HepG2 (cell line): ENCODE data around the gene ITPK1. TPM values are rescaled to one million over a fixed set of nuclear protein-coding genes. Genes with fewer than 3 reads are reported as not detected.

Experiments used
- ARID3A ChIP-seq: IDR thresholded peaks from 2 replicates; pipeline ENCODE4 v1.6.1; 2012; ENCODE audit warnings: low read depth, low read length, improper control_type of control experiment
- DR1 ChIP-seq: sonication (generic); formaldehyde crosslinking; IDR thresholded peaks from 2 replicates; pipeline ENCODE4 v1.8.0; 2021; ENCODE audit warnings: mild to moderate bottlenecking, missing genetic modification reagents, inconsistent platforms
- GZF1 ChIP-seq: sonication (generic); formaldehyde crosslinking; IDR thresholded peaks from 2 replicates; pipeline ENCODE4 v1.5.1; 2020; ENCODE audit warnings: mild to moderate bottlenecking, missing genetic modification reagents
- NCOA1 ChIP-seq: sonication (generic); formaldehyde crosslinking; IDR thresholded peaks from 2 replicates; pipeline ENCODE4 v1.9.0; 2021; ENCODE audit warnings: missing genetic modification reagents
- PPARG ChIP-seq: conservative IDR thresholded peaks from 2 replicates; pipeline ENCODE4 v1.6.1; 2016; ENCODE audit warnings: missing biosample characterization, missing genetic modification reagents
- RFXAP ChIP-seq: sonication (generic); formaldehyde crosslinking; IDR thresholded peaks from 2 replicates; pipeline ENCODE4 v1.4.0; 2020; ENCODE audit warnings: missing genetic modification reagents, borderline replicate concordance
- SNRNP70 ChIP-seq: fragments of 200-400 bp; formaldehyde crosslinking; IDR thresholded peaks from 2 replicates; pipeline ENCODE4 v1.6.1; 2017; ENCODE audit warnings: mild to moderate bottlenecking, low read depth, low read length, moderate library complexity
- TFE3 ChIP-seq: IDR thresholded peaks from 2 replicates; pipeline ENCODE4 v1.6.1; 2016
- ZBTB10 ChIP-seq: sonication (generic); formaldehyde crosslinking; IDR thresholded peaks from 2 replicates; pipeline ENCODE4 v1.4.0; 2020; ENCODE audit warnings: missing genetic modification reagents, borderline replicate concordance
- ZC3H4 ChIP-seq: sonication (generic); formaldehyde crosslinking; IDR thresholded peaks from 2 replicates; pipeline ENCODE4 v1.4.0; 2020; ENCODE audit warnings: missing genetic modification reagents, borderline replicate concordance
- ZNF12 ChIP-seq: sonication (generic); formaldehyde crosslinking; IDR thresholded peaks from 2 replicates; pipeline ENCODE4 v1.5.0; 2020; ENCODE audit warnings: missing genetic modification reagents
- ZNF138 ChIP-seq: sonication (generic); formaldehyde crosslinking; IDR thresholded peaks from 2 replicates; pipeline ENCODE4 v1.5.0; 2020; ENCODE audit warnings: mild to moderate bottlenecking, low read depth, missing genetic modification reagents
- ZNF160 ChIP-seq: sonication (generic); formaldehyde crosslinking; IDR thresholded peaks from 2 replicates; pipeline ENCODE4 v1.8.0; 2022; ENCODE audit warnings: mild to moderate bottlenecking, inconsistent platforms, missing genetic modification reagents
- ZNF256 ChIP-seq: sonication (generic); formaldehyde crosslinking; conservative IDR thresholded peaks from 2 replicates; pipeline ENCODE4 v1.4.0; 2020; ENCODE audit warnings: missing genetic modification reagents
- ZNF317 ChIP-seq: sonication (generic); formaldehyde crosslinking; IDR thresholded peaks from 2 replicates; pipeline ENCODE4 v1.5.0; 2020; ENCODE audit warnings: mild to moderate bottlenecking, missing genetic modification reagents
- ZNF678 ChIP-seq: sonication (generic); formaldehyde crosslinking; IDR thresholded peaks from 2 replicates; pipeline ENCODE4 v1.4.0; 2020; ENCODE audit warnings: mild to moderate bottlenecking, missing genetic modification reagents
- ZNF883 ChIP-seq: sonication (generic); formaldehyde crosslinking; IDR thresholded peaks from 2 replicates; pipeline ENCODE4 v1.5.1; 2020; ENCODE audit warnings: mild to moderate bottlenecking, missing genetic modification reagents; ENCODE audit errors: not compliant biosample characterization
- ZSCAN12 ChIP-seq: sonication (generic); formaldehyde crosslinking; IDR thresholded peaks from 2 replicates; pipeline ENCODE4 v1.9.0; 2021; ENCODE audit warnings: mild to moderate bottlenecking, missing genetic modification reagents
- ZSCAN29 ChIP-seq: sonication (generic); formaldehyde crosslinking; conservative IDR thresholded peaks from 2 replicates; pipeline ENCODE4 v1.4.0; 2020; ENCODE audit warnings: mild to moderate bottlenecking, missing genetic modification reagents
- polyA plus RNA-seq, 8 experiments: library from polyadenylated mRNA; depleted of rRNA in 3 of 8; stranded (reverse) in 7 of 8; unstranded in 1 of 8; fragments of >200 nt; fragmentation: Illumina TruSeq in 4 of 8; extraction: Trizol in 4 of 8; gene quantifications; 2 replicates each; pipeline versions ENCODE4 v1.2.1 to v1.2.3, GENCODE V29; 2011 to 2016; ENCODE audit warnings: low read depth in 4 of 8, missing spikeins in 1 of 8, mixed read lengths in 1 of 8; ENCODE audit not compliant: insufficient read depth in 1 of 8
- total RNA-seq, 5 experiments: library from RNA; depleted of rRNA; stranded (reverse); fragments of >200 nt; fragmentation: Illumina TruSeq; extraction: Trizol; gene quantifications; 2 replicates each; pipeline ENCODE4 v1.2.3, GENCODE V29; 2016; ENCODE audit warnings: low read depth in 1 of 5
- TF ChIP-seq, protein P1 (sequence below): sonication (generic); formaldehyde crosslinking; IDR thresholded peaks from 2 replicates; pipeline ENCODE4 v1.4.0; 2020; ENCODE audit warnings: missing genetic modification reagents
- TF ChIP-seq, protein P2 (sequence below): sonication (generic); formaldehyde crosslinking; IDR thresholded peaks from 2 replicates; pipeline ENCODE4 v1.8.0; 2022; ENCODE audit warnings: mild to moderate bottlenecking, missing genetic modification reagents; ENCODE audit not compliant: insufficient replicate concordance

Gene ITPK1
- total and polyA plus RNA-seq, 2 of the 13 experiments (the other 11 are each of a cell fraction or from before 2014, with no cell fraction given): 20.5 to 47.5 TPM

DNA sequence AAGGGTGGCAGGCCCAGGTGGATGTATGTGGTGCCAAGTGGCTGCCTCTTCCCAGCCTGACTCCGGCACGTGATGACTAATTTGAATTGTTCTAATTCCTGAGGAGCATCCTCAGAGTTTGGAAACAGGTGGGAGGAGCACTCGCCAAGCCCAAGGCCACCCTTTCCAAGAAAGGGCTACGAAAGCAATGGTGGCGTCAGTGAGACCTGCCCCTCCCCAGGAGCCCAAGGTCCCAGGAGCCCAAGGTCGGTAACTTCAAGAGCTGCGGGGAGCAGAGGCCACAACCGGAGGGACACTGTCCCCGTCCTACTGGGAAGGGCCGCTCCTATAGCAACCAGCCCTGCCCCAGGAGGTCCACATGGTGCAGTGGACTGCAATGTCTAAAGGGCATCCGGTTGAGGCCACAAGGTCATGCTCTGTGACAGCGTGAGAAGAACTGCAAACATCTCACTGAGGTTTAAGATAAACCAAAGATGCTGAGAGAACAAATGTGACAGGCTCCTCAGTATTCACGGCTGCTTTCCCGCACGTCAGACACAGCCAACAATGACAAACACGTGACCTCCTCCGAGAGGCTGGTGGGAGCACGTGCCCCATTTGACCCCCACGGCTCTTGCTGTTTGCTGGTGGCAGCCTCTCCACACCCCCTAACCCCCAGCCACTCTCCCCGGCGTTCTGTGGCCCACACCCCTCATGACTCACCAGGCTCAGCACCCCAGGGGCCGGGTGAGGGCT, 79.6 kb downstream of the ITPK1 start (continued):
- TF ChIP-seq ZBTB10 (peak; percentile 62; the same call in 1 of the 2 replicates), ZSCAN12 (CRISPR knock-in tag) (no peak), ZNF256 (CRISPR knock-in tag) (no peak), NCOA1 (CRISPR knock-in tag) (no peak; the same call in 1 of the 2 replicates), PPARG (peak; percentile 76), ZNF138 (no peak), GZF1 (CRISPR knock-in tag) (no peak), DR1 (no peak), ZSCAN29 (no peak; the same call in 1 of the 2 replicates), ZNF678 (no peak), TFE3 (0 out of 2 replicates have a peak, but pooled peaks have one; percentile 43), ZNF12 (CRISPR knock-in tag) (no peak), ZNF317 (CRISPR knock-in tag) (0 out of 2 replicates have a peak, but pooled peaks have one; percentile 72), ZC3H4 (CRISPR knock-in tag) (no peak), RFXAP (CRISPR knock-in tag) (no peak), ARID3A (no peak), ZNF160 (CRISPR knock-in tag) (0 out of 2 replicates have a peak, but pooled peaks have one; percentile 38), ZNF883 (CRISPR knock-in tag) (peak; percentile 21), SNRNP70 (no peak)
- TF ChIP-seq, protein P1, sequence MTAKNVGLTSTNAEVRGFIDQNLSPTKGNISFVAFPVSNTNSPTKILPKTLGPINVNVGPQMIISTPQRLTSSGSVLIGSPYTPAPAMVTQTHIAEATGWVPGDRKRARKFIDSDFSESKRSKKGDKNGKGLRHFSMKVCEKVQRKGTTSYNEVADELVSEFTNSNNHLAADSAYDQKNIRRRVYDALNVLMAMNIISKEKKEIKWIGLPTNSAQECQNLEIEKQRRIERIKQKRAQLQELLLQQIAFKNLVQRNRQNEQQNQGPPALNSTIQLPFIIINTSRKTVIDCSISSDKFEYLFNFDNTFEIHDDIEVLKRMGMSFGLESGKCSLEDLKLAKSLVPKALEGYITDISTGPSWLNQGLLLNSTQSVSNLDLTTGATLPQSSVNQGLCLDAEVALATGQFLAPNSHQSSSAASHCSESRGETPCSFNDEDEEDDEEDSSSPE: no peak
- TF ChIP-seq, protein P2, sequence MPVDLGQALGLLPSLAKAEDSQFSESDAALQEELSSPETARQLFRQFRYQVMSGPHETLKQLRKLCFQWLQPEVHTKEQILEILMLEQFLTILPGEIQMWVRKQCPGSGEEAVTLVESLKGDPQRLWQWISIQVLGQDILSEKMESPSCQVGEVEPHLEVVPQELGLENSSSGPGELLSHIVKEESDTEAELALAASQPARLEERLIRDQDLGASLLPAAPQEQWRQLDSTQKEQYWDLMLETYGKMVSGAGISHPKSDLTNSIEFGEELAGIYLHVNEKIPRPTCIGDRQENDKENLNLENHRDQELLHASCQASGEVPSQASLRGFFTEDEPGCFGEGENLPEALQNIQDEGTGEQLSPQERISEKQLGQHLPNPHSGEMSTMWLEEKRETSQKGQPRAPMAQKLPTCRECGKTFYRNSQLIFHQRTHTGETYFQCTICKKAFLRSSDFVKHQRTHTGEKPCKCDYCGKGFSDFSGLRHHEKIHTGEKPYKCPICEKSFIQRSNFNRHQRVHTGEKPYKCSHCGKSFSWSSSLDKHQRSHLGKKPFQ (CRISPR knock-in tag): no peak
